ENCODE results near the gene NXNL1. TPM values are rescaled to one million over a fixed set of nuclear protein-coding genes. Genes with fewer than 3 reads are reported as not detected.

Gene NXNL1
- total and polyA plus RNA-seq, 2 of the 4 experiments (the other 2 are of a cell fraction) = not detected

DNA sequence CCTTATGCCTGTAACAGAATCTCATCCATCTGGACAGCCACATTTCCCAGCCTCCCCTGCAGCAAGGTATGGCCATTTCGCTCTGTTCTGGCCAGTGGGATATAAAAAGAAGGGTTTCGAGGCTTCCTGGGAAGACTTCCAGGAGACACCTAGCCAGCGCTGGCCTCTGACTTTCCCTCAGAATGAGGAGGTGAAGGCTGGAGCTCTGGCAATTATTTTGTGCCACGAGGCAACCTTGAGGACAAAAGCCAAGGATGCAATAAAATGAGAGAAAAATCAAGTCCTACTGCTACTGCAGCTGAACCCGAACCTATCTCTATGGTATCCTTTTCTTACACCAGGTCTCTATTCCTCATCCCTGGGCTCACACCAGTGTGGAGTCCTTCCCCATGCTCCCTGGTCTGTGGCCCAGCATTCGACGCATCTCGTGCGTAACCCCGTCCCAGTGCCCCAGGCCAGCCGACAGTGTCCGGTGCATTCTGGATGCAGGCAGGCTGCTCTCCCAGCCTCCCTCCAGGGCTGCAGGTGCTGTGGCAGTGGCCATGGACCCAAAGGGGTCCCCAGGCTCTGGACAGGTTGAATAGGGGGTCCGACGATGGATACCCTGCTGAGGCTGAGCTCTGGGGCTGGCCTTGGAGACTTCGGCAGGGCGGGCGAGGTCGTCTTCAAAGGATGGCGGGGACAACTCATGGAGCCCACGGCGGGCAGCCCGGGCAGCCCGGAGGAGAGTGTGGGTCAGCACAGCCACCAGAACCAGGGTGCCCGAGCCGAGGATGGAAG is 24.4 kb downstream of the NXNL1 start:
- Histone ChIP-seq H3K4ac (ENCODE audit: low read depth, low read length) (no peak overlapping the region), H3K9me1 (ENCODE audit: insufficient read depth, low read length) (no peaks in the 10 kb centered on the region), H4K91ac (ENCODE audit: insufficient read depth, low read depth, low read length) (no peak overlapping the region), H3K23ac (ENCODE audit: low read depth, low read length) (no peak overlapping the region), H3K9me3 (ENCODE audit: control insufficient read depth, insufficient read depth, low read length) (peaks cover 2% of the 10 kb centered on the region; the same call in 1 of the 2 replicates), H2BK15ac (ENCODE audit: low read depth, low read length) (no peak overlapping the region), H3K4me2 (ENCODE audit: low read depth, low read length) (no peak overlapping the region), H3K27ac (ENCODE audit: insufficient read depth, low read length) (no peak overlapping the region), H2AK5ac (ENCODE audit: low read depth, low read length) (no peak overlapping the region), H2BK5ac (ENCODE audit: low read depth, low read length, poor library complexity, severe bottlenecking) (no peak overlapping the region), H2AK9ac (replicated peaks; ENCODE audit: low read depth, low read length, poor library complexity) (no peak overlapping the region), H3K79me1 (ENCODE audit: low read depth in 1 of 2, low read length in 2 of 2) (no peaks in the 10 kb centered on the region), H3K14ac (replicated peaks; ENCODE audit: low read depth, low read length) (no peak overlapping the region), H2BK120ac (ENCODE audit: low read depth, low read length) (no peak overlapping the region), H4K20me1 (ENCODE audit: insufficient read depth, low read length) (no peaks in the 10 kb centered on the region), H3K4me3 (ENCODE audit: insufficient read depth, low read depth, low read length) (no peak overlapping the region), H2BK20ac (ENCODE audit: low read depth, low read length) (no peak overlapping the region), H3K56ac (ENCODE audit: extremely low read depth, insufficient read depth, low read length) (no peak overlapping the region), H3K27me3 (ENCODE audit: control insufficient read depth, insufficient read depth, low read length) (no peaks in the 10 kb centered on the region), H4K5ac (ENCODE audit: low read depth, low read length) (no peak overlapping the region), H4K8ac (ENCODE audit: low read depth in 2 of 2, low read length in 2 of 2) (no peak overlapping the region), H3K18ac (ENCODE audit: low read depth, low read length) (no peak overlapping the region), H2AFZ (replicated peaks; ENCODE audit: low read length, poor library complexity) (no peak overlapping the region), H3K4me1 (ENCODE audit: control insufficient read depth, insufficient read depth, low read length) (no peaks in the 10 kb centered on the region), H3K36me3 (ENCODE audit: control insufficient read depth, insufficient read depth, low read length) (no peaks in the 10 kb centered on the region), H3K9ac (ENCODE audit: low read depth, low read length) (no peak overlapping the region)
- no peak for DNase-seq
- CTCF ChIA-PET = no interaction called here
- WGBS, 2 experiments (ENCODE audit: extremely low coverage in 2 of 2, insufficient read length in 1 of 2) = 87% methylated on average over 15 of the region's 25 CpGs; no CpG with 5 or more reads in 1 of the 2 experiments
- no TSS peak for BruUV-seq (replicated peaks)
- intact Hi-C loops (cut with micrococcal nuclease) = no loop called here
- no peak for TF ChIP-seq CHD1 (IDR thresholded peaks at IDR 0.05; ENCODE audit: low read depth, low read length)
- no peak for TF ChIP-seq BHLHE40 (IDR thresholded peaks at IDR 0.05; ENCODE audit: low read depth, low read length)
- TF ChIP-seq MXI1 (IDR thresholded peaks at IDR 0.05; ENCODE audit: borderline replicate concordance, low read depth, low read length) = no peak
- TF ChIP-seq POLR2A (IDR thresholded peaks at IDR 0.05; ENCODE audit: low read depth, low read length) = no peak
- no peak for TF ChIP-seq SMC3 (IDR thresholded peaks at IDR 0.05; ENCODE audit: low read depth, low read length)
- TF ChIP-seq ELK1 (IDR thresholded peaks at IDR 0.05; ENCODE audit: borderline replicate concordance, low read depth, low read length) = no peak
- no peak for TF ChIP-seq RFX5 (IDR thresholded peaks at IDR 0.05; ENCODE audit: low read depth, low read length)
- no peak for TF ChIP-seq CTCF (conservative IDR thresholded peaks at IDR 0.05; ENCODE audit: low read depth, low read length)
- TF ChIP-seq NFE2L2 (IDR thresholded peaks at IDR 0.05; ENCODE audit: low read depth, low read length) = no peak
- TF ChIP-seq, protein P1, sequence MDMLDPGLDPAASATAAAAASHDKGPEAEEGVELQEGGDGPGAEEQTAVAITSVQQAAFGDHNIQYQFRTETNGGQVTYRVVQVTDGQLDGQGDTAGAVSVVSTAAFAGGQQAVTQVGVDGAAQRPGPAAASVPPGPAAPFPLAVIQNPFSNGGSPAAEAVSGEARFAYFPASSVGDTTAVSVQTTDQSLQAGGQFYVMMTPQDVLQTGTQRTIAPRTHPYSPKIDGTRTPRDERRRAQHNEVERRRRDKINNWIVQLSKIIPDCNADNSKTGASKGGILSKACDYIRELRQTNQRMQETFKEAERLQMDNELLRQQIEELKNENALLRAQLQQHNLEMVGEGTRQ (IDR thresholded peaks at IDR 0.05; ENCODE audit: low read depth, low read length) = no peak
- dilution Hi-C loops (cut with HindIII; ENCODE audit: low sequenced_read_pairs, unreplicated experiment) = no loop called here
- POLR2A ChIA-PET (ENCODE audit: unreplicated experiment) = no interaction called here
- no peak for ATAC-seq (ENCODE audit: low read depth)
- in situ Hi-C loops (cut with MboI; ENCODE audit: low sequenced_read_pairs) = no loop called here

All from IMR-90 (cell line).